LNCAP (cell line): ENCODE data around the gene C4orf50.

ENCODE experiments used
- TF ChIP-seq, protein P1 (sequence below): fragments of 450-650 bp; IDR thresholded peaks from 2 replicates; pipeline ENCODE4 v1.5.1; 2017; ENCODE audit warnings: mild to moderate bottlenecking

C4orf50 gene

GRCh38 chr4:6012200-6012599, 6.0 kb downstream of the C4orf50 start:
- TF ChIP-seq, protein P1, sequence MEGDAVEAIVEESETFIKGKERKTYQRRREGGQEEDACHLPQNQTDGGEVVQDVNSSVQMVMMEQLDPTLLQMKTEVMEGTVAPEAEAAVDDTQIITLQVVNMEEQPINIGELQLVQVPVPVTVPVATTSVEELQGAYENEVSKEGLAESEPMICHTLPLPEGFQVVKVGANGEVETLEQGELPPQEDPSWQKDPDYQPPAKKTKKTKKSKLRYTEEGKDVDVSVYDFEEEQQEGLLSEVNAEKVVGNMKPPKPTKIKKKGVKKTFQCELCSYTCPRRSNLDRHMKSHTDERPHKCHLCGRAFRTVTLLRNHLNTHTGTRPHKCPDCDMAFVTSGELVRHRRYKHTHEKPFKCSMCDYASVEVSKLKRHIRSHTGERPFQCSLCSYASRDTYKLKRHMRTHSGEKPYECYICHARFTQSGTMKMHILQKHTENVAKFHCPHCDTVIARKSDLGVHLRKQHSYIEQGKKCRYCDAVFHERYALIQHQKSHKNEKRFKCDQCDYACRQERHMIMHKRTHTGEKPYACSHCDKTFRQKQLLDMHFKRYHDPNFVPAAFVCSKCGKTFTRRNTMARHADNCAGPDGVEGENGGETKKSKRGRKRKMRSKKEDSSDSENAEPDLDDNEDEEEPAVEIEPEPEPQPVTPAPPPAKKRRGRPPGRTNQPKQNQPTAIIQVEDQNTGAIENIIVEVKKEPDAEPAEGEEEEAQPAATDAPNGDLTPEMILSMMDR = no peak

GRCh38 chr4:6011686-6012085, 6.5 kb downstream of the C4orf50 start:
- TF ChIP-seq, protein P1 = no peak

DNA sequence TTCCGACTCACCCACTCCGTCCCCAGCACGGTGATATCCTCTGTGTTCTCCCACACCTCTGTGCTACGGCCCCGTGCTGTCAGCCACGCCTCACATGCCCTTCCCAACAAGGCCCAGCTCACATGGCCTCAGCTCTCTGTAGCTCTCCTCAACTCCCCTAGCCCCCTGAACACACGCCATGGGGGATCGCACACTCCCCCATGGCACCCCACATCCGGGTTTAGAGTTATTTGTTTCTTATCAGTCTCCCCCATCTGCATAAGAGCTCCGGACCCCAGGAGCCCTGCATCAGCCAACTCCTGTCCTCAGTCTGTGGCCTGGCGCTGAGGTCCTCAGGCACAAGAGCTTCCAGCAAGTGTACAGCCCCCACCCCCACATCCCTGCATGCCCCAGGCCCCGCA, 7.0 kb downstream of the C4orf50 start:
- TF ChIP-seq, protein P1 = no peak

DNA sequence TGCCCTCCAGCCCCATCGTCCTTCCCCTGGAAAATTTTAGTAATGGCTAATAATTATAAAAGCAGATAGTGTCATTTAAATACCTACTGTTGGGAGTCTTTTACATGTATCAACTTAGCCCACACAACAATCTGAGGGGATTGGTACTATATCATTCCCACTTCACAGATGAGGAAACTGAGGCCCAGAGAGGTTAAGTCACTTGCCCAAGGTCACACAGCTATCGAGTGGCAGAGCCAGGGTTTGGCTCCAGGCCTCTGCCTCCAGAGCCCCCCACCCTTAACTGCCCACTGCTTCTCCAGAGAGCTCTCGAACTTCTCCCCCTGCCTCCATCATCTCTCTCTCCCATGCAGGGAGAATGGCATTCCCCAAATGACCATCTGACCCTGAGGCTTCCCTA, 7.4 kb downstream of the C4orf50 start:
- TF ChIP-seq, protein P1 = no peak

DNA sequence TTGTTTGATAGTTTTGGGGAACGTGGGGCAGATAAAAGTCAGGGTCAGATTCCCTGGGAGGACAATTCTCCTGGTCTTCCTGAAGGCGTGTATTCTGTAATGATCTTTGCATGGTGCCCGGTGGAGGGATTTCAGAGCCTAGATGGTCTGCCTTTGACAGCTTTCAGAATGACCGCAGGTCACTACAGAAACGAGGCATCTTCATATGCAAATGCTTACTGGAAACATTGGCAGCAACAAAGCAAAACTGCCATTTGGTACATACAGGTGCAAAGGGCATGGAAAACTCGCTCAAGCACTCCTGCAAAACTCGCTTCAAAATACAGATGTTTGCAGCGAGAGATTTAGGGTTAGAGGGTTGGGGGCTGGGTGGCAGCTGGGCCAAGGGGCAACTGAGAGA, 8.8 kb downstream of the C4orf50 start:
- TF ChIP-seq, protein P1 = no peak

GRCh38 chr4:6008766-6009385, 9.4 kb downstream of the C4orf50 start:
- TF ChIP-seq, protein P1 = no peak

DNA sequence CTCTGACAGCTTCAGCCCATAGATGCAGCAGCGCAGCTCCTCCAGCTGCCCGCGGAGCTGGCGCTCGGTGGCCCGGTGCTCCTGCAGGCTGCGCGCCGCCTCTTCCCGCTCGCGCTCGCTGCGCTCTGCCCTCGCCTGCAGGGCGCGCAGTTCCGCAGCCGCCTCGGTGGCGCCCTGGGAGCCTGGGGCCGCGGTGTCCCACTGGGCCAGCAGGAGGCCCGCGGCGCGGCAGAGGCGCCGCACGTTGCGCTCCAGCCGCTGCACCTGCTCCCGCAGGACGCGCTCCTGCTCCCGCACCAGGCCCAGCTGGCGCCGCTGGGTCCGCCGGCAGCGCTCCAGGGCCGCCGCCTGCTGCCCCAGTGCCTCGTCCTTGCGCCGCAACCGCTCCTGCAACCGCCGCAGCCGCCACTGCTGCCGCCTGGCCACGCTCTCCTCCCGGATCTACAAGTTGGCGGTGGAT, 10.1 kb downstream of the C4orf50 start:
- TF ChIP-seq, protein P1 = no peak

DNA sequence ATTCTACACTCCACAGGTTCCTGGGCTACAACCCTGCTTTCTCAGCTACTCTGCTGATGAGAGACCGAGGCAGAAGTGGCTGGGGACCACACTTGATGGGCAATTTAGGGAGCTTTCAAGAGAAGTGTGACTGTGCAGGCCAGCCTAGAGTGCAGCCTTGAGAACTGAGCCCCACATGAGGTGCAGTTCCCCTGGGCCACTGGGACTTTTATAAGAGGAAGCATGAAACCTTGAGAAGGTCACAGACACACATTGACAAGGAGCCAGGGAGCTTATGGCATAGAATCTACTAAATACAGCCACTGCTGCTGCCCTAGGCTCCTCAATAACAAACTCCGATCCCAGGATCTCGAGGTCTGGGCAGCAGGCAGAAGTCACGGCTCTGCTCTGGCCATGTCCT, 13.1 kb downstream of the C4orf50 start:
- TF ChIP-seq, protein P1 = no peak
